GM18868 (cell line): ENCODE data around the gene PLAAT3.
"Not testable (repeated sequence)": the region's sequence is repeated elsewhere in the genome, so short reads cannot be mapped to it uniquely, and the experiment has no call there.

Experiments used
- ATAC-seq: cut with Tn5 transposase; IDR thresholded peaks from one replicate; pipeline ENCODE4 v1.9.1; 2021; ENCODE audit warnings: mild to moderate bottlenecking, moderate library complexity; ENCODE audit not compliant: unreplicated experiment

The PLAAT3 gene

DNA sequence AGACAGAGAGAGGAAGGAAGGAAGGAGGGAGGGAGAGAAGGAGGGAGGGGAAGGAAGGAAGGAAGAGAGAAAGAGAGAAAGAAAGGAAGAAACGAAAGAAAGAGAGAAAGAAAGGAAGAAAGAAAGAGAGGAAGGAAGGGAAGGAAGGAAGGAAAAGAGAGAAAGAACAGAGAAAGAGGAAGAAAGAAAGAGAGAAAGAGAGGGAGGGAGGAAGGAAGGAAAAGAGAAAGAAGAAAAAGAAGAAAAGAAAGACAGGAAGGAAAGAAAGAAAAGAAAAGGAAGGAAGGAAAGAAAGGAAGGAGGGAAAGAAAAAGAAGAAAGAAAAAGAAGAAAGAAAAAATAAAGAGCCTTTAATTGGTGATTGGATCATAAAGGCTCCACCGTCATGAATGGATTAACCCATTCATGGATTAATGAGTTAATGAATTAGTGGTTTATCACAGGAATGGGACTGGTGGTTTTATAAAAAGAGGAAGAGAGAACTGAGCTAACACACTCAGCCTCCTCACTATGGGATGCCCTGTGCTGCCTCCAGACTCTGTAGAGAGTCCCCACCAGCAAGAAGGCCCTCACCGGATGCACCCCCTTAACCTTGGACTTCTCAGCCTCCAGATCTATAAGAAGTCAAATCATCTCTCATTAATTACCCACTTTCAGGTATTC is 42.1 kb downstream of the PLAAT3 start:
- ATAC-seq: no peak

DNA sequence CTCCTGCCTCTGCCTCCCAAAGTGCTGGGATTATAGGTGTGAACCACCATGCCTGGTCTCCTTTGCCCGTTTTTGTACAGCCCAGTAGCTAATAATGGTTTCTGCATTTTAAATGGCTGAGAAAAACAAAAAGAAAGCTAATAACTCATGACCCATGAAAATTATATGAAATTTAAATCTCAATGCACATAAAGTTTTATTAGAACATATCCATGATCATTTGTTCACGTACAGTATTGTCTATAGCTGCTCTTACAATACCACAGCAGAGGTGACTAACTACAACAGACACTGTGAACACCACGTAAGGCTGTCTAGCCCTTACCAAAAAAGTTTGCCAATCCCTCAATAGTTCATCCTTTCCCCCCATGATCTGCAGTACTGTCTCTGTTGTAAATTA is 44.7 kb downstream of the PLAAT3 start:
- ATAC-seq: no peak

DNA sequence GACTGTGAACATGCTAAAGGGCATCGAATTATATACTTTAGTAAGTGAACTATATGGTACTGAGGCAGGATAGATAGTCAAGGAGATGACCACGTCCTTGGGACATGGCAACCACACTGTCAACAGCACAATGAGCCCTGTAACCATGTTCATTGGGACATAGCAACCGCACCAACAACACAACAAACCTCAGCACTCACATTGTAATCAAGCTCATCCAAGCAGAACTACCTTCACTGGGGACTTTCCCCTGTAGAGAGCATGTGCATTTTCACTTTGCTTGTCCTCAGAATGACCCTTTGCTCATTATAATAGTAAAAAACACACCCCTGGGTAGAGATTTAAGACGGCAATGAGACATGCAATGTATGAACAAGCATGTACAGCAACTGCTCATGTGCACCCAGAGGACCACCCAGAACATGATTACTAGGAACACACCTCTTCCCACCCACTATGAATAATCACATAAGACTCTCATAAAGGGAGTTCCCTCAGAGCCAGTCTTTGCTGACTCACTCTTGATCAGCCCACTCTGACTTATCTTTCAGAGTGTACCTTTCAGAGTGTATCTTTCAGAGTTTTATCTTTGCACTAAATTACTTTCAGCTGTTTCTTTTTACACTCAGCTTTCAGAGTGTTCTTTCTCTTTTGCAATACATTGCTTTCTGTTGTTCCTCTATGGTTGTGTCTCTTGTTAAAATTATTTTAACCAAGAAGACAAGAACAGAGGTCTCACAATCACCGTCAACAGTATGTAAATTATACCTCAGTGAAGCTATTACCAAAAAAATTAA is 47.0 kb downstream of the PLAAT3 start:
- ATAC-seq: peak; percentile 72

DNA sequence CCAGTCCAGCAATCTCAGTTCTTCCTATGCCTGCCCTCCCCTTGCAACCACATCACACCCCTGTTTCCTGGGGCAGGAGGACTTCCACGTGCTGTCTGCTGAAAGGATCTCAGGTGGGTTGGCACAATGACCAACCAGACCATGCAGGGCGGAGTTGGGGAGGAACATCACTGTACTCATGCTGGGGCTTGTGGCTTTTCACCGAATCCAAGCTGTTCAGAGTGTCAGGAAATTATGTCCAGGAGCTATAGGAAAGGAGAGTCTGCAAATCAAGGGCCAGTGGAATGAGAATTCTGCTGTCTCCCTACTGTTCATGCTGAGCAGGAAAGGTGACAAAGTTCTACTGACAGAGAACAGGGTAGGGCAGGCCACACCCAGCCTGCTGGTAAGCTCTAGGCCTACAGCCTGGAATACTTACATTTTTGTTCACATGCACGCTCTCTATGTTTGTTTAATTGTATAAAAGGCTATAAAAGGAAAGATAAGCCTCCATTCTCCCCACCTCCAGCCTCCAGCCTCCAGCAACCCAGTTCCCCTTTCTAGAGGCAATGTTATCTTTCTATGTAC is 49.4 kb downstream of the PLAAT3 start:
- no peak for ATAC-seq

DNA sequence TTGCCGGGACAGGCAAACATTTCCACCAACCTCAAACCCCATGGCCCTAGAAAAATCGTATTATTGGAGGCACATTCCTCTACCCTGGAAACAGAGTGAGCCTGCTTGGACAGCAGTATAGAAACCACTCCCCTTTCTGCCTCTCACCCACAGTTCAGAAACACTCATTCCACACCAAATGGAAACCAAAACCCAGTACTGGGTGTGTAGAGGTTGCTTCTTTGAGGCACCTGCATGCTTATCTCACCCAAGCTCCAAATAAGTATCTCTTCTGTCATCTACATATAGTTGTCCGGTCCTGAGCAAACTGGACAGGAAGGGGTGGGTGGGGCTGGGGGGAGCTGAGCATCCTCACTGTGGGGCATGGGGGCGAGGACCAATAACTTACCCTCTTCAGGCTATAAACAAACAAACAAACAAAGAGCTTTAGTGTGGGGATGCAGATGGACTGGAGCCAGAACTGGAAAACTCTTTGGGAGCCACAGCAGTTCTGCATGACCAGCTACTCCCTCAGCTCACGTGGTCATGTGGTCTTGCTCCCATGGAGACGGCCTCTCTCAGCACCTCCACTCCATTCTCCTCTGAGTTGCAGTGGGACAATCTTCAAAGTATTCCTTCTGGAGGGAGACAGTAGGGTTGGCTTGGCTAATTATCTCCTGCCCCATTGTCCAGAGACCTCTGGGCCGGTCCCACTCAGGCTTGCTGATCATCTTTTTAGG is 50.0 kb downstream of the PLAAT3 start:
- peak; percentile 63 for ATAC-seq

DNA sequence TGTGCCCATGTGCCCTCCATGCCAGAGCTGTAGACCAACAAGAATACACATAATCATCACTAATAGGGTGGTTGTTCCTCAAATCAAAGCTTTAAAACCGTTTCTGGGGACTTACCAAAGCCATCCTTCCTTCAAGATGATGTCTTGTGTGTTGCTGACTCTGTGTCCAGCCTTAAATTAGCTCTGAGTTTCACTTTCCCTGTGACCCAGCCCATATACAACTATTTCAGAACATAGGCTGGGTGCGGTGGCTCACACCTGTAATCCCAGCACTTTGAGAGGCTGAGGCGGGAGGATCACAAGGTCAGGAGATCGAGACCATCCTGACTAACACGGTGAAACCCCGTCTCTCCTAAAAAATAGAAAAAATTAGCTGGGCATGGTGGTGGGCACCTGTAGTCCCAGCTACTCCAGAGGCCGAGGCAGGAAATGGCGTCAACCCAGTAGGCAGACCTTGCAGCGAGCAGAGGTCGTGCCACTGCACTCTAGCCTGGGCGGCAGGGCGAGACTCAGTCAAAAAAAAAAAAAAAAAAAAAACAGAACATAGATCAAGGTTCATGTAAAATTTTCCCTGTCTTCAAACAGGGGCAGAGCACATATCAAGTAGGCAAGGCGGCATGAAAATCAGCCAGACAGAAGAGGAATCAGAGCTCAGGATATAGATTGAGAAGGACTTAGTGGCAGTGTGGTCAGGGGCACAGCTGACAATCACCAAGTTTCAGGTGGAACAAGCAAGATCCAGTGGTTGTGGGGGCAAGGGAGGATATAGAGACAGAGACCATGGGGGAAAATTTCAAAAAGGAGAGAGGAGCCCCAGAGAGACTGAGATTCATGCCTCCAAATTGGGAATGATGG is 50.8 kb downstream of the PLAAT3 start, which contains the start of gene PLAAT2:
PLAAT2 (minus strand) TSS at position 179 of the 855 bp plus-strand sequence; CDS start at position 124, 55 bp downstream.
- no peak for ATAC-seq

DNA sequence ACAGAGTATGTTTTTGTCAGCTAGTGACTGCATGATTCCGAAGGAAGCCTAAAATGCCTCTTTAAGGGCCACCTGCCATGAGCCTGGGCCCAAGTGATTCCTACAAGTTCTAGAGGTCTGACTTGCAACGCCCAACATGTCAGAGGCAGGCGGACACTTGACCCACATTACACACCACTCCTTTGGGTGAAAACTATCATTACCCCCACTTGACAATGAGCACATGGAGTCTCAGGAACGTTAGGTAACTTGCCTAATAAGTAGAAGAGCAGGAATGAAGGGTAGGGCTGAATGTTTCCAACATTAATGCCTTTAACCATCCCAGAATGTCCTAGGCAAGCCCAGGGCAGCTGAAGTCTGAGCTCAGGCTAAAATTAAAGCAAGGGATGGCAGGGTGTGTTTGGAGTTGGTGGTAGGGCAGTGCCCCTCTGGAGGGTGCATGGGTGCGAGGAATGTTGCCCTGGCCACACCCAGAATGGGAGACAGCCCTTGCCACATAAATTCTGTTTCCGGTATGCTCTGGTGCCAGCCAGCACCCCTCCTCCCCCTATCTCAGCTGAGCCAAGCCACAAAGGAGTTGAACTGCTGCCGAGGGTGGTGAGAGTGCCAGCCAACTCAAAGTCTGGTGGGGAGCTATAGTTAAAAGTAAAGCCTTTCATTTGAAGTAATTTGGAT is 53.6 kb downstream of the PLAAT3 start:
- ATAC-seq: no peak

DNA sequence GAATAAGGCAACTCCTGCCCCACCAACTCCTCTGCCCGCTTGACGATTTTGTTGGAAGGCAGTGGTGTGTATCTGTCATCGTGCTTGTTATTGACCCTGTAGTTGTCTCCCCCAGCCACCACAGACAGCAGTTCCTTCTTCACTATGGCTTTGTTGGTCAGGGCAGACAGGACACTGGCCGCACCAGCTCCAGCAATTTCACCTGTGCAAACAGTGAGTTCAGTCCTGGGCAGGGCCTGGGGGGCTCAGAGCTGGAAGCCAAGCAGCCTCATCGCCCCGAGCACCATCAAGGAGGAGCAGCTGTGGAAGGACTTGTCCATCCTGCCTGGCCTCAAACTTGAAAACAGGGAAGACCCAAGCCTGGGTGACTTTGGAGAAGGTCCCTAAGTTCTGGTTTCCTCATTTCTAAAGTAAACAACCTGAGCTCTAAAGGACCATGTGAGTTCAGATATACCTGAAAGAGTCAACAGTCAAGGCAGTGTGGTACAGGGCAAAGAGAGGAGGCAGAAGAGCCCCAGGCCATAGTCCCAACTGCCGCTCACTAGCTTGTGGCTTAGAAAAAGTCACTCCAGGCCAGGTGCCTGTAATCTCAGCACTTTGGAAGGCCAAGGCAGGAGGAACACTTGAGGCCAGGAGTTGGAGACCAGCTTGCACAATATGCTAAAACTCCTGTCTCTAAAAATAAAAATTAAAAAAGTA is 55.6 kb downstream of the PLAAT3 start:
- ATAC-seq: no peak

DNA sequence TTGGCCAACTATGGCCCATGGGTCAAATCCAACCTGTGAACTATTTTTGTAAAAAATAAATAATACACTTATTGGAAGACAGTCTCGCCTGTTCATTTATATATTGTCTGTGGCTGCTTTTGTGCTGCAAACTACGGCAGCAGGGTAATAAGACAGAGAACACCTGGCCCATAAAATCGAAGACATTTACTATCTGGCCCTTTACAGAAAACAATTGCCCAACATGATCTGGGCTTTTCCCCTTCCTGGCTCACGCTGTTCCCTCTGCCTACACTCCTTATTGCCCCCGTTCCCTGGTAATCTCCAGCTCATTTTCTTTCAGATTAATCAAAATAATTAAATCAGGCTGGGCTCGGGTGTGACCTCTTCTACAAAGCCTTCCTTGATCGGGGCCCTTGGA is 56.7 kb downstream of the PLAAT3 start:
- ATAC-seq: no peak

DNA sequence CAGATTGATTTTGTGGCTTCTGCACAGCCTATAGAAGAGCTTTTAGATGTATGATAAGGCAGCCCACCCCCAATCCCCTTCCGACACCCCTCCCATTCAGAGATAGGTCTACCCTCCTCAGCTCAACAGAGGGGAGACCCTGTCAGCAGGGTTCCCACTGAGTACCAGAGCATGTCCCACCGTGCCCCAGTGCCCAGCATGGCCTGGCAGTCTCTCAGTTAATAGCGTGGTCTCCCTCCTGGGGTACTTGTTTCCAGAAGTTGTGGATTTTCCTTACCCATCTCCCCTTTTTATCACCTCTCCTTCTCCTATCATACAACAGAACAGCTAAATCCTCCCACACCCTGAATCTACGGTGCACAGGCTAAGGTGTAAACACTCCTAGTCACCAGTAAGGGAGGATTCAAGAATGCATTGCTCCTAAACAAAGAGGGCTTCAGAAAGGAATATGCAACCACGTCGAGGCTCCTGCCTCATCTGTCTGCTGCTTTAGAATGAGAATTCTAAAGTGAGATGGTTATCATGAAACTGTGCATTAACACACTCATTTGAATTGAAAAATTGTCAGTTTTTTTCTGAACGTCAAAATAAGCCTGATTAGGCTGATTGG is 57.7 kb downstream of the PLAAT3 start:
- no peak for ATAC-seq

DNA sequence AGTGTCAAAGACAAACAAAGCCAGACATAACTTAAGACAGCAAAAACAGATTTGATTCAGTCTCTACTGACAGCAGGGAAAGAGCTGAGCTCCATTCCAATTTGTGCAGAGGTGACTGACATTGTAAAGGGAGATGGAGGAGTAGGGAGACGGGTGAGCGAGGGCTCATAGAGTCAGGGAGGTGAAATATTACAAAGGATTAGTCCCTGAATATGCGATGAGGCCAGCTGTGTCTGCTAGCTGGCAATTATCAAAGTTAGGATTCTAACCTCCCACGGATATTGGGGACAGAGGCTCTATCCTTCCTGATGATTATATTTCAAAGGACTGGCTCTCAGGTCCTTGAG is 59.4 kb downstream of the PLAAT3 start:
- no peak for ATAC-seq

DNA sequence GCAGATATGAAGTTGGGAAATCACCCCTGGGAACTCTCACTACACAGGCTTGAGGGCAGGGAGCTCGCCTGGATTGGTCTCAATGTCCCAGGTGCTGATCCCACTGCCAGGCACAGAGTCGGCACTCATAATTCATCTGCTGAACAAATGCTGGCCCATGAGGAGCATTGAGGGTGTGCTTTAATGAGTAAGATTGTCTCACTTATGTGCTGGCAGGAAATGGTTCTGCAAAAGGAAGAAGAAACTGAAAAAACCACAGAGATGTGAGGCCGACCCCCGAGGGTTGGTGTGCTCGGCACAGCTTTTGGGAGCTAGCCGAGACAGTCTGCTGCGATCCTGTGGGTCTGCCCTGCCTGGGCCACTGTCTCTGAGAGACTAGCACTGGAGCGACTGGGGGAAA is 60.5 kb downstream of the PLAAT3 start:
- peak; percentile 76 for ATAC-seq

DNA sequence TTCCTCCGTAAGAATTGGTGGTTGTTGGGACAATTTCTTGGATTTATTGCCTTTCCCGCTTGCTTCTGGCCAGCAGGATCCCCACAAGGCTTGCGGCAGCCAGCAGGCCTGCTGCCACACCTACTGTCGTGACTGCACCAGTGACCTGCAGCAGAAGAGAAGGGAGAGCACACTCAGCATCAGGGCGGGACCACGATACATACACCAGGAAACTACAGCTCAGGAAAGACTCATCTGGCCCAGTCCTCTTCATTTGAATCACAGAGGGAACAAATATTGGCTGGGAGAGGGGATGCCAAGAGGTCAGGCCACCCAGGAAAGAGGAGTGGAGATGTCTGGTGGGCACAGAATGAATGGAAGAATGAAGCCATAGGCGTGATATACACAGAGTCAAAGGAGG is 61.3 kb downstream of the PLAAT3 start:
- ATAC-seq: no peak

DNA sequence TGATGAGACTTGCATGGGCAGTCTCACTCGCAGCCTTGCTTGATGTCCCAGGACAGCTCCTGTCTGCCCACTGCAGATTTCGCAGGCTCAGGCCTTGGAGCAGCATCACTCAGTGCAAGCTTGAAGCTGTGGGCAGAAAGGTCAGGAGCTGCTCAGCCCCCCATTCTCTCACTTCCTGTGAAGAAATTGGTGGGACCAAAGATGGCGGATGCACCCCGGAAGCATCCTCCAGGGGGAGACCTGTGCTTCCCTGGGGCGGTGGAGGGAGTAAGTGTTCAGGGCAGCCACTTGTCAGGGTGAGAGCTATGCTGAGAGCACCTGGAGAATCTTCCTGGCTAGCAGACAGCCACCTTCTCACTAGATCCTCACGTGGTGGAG is 62.4 kb downstream of the PLAAT3 start:
- ATAC-seq: no peak

DNA sequence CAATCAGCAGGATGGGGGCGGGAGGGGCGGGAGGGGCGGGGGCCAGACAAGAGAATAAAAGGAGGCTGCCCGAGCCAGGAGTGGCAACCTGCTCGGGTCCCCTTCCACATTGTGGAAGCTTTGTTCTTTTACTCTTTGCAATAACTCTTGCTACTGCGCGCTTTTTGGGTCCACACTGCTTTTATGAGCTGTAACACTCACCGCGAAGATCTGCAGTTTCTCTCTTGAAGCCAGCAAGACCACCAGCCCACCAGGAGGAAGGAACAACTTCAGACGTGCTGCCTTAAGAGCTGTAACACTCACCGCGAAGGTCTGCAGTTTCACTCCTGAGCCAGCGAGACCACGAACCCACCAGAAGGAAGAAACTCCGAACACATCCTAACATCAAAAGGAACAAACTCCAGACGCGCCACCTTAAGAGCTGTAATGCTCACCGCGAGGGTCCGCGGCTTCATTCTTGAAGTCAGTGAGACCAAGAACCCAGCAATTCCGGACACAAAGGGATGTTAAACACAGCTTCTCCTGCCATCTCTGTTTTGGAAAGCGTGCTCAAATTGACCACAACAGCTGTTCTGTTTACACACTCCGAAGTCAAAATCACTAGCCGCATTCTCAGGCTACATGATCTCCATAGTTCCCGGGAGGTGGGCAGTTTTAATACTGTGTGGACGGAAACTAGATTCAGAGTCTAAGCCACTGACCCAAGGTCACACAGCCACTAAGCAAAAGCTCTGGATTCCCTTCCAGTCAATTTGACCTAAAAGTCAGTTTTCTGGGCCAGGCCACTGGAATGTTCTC is 62.9 kb downstream of the PLAAT3 start:
- ATAC-seq: no peak

DNA sequence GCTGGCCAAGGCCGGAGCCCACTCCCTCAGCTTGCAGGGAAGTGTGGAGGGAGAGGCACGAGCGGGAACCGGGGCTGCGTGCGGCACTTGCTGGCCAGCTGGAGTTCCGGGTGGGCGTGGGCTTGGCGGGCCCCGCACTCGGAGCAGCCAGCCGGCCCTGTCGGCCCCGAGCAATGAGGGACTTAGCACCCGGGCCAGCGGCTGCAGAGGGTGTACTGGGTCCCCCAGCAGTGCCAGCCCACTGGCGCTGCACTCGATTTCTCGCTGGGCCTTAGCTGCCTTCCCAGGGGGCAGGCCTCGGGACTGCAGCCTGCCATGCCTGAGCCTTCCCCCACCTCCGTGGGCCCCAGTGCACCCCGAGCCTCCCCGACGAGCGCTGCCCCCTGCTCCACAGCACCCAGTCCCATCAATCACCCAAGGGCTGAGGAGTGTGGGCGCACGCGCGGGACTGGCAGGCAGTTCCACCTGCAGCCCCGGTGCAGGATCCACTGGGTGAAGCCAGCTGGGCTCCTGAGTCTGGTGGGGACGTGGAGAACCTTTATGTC is 64.0 kb downstream of the PLAAT3 start:
- ATAC-seq: not testable (repeated sequence)

DNA sequence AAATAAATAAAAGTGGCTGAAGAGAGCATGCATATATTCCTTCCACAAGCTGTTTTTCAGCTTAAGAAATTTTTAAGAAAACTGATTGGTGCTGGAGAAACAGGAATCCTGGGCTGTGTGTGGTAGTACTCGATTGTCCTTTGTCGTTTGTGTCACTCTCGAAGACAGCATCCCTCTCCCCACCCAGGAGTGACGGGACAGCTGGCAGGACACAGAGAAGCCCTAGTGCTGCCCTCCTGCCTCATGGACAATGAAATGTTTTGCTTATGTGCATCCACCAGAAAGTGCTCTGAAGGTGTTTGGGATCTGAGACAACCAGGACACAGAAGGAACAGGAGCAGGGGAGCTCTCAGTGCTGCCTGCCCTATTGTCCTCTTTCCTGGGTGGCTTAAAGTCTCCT is 64.8 kb downstream of the PLAAT3 start:
- ATAC-seq: no peak

DNA sequence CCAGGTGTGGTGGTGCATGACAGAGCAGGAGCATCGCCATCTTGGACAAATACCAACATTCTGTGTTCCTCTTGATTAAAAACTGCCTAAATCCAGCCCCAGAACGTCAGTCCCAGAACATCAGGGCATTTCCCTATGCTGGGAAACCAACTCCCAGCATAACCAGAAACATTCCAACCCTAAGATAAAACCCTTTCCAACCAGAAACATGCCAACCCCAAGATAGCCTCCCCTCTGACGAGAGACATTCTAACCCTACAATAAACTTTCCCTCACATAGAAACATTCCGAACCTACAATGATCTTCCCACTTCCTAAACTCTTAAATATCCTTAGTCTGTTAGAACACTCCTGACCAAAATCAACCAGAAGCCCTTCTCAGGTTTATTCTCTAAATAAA is 66.1 kb downstream of the PLAAT3 start:
- no peak for ATAC-seq
